GM12872 (cell line): Measurements from ENCODE around the gene PRKCE.

Experiments
- TF ChIP-seq, protein P1 (sequence below): IDR thresholded peaks from 3 replicates; pipeline ENCODE4 v1.5.1; 2011; ENCODE audit warnings: low read depth, mild to moderate bottlenecking, low read length, moderate library complexity; ENCODE audit not compliant: insufficient read depth

The PRKCE gene

DNA sequence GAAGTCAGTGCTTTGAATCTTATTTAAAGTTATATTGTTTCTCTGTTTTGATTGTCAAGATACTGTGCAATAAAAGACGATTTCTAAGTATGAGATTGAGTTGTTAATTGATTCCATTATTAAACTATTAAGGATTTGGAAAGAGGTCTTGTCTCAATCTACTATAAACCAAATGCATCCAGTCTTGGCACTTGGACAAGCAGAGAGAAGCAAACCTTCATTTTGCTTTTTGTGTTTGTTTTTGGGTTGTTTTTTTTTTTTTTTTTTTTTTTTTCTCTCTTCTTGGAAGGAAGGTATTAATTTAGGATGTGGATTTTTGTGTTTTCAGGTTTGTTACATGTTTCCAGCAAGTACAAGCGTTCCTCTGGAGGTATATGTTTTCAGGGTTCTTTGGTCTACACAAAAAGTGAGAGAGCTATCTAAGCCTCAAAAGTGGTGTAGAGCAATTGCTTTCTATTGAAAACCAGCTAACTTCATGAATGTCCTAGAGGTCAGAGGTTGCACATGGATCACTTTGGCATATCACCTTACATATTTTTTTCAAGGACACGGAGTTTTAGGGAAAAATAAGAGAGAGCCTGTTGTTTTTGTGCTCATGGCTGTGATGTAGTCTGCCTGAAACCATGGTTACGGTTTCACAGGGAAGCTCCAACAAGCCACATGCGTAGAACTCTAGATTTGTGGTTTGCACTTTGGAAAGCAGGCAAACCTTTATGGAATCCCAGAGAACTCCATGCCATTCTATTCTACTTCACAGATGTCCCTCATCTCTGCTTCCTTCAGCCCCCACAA, 1.8 kb downstream of the PRKCE start:
- TF ChIP-seq, protein P1, sequence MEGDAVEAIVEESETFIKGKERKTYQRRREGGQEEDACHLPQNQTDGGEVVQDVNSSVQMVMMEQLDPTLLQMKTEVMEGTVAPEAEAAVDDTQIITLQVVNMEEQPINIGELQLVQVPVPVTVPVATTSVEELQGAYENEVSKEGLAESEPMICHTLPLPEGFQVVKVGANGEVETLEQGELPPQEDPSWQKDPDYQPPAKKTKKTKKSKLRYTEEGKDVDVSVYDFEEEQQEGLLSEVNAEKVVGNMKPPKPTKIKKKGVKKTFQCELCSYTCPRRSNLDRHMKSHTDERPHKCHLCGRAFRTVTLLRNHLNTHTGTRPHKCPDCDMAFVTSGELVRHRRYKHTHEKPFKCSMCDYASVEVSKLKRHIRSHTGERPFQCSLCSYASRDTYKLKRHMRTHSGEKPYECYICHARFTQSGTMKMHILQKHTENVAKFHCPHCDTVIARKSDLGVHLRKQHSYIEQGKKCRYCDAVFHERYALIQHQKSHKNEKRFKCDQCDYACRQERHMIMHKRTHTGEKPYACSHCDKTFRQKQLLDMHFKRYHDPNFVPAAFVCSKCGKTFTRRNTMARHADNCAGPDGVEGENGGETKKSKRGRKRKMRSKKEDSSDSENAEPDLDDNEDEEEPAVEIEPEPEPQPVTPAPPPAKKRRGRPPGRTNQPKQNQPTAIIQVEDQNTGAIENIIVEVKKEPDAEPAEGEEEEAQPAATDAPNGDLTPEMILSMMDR: no peak

DNA sequence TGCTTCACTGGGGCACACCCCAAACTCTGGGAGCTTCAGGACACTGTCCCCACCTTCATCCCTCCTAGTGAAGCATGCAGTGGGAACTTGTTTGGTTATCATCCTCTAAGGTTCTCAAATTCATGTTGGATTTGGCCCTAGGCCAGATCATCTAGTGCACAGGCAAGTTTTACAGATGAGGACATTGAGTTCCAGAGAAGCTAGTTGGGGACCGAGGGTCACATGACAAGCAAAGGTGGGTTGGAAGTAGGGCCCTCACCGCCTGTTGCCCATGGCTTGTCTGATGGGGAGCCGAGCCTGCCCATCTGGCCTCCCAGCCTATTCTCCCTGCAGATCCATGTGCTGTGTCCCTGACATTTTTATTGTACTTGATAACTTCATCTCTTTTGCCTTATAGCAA, 2.8 kb downstream of the PRKCE start:
- TF ChIP-seq, protein P1: no peak

DNA sequence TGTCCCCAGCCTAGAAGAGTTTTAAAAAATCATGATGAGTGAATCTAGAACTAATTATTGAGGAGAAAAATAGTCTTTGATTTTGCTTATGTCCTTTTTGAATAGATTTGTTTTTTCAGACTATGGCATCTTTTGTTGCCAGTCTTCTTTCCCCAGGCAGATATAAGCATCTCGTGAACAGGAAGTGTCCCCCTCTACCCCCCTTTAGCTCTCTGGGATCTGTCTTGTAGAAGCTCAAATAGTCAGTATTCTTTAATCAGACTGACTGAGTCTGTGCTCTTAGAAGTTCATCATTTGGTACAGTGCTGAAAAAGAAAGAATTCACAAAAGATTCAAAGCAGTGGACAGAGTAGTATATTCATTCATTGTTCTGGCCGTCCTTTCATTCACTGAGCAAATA, 10.4 kb downstream of the PRKCE start:
- TF ChIP-seq, protein P1: no peak

DNA sequence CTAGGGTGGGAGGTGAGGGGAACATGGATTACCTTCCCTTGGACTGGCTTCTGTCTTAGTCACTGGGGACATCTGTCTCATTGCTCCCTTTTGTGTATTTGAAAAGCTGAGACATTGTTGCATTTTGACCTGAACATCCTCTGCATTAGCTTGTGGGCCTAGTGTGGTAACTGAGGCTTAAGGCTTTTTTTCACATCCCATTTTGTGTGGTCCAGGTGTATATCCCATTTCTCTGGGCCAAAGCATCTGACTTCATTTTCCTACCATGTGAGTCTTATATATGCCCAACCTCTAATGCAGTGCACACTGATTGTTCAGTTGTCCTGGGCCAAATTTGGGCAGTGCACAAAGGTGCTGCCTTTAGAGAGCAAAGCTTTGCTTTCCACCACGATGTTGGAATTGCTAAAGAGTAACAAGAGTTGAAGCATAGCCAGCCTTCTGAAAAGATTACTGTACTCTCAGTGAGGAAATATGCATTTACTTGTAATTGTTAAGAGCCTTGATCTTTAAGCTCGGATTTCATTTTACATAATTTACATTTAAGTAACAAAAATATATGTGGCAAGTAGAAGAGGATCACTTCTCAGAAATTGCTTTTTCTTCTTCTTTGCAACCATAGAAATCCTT, 13.3 kb downstream of the PRKCE start:
- TF ChIP-seq, protein P1: no peak

DNA sequence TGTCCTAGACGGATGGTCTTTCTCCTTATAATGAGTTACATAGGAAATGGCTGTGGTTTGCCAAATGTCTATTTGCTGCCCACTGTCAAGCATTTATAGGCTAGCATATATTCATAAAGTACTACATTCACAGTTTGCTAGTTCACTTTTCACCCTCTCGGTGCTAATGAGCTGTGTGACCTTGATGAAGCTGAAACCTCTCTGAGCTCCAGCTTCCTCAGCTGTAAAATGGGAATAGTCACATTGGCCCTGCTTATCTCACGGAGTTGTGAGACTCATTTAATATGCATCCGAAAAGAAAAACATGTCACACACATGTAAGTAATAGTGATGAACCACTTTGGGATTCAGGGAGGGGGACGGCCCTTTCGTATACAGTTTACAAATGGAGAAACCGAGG, 17.0 kb downstream of the PRKCE start:
- TF ChIP-seq, protein P1: no peak

DNA sequence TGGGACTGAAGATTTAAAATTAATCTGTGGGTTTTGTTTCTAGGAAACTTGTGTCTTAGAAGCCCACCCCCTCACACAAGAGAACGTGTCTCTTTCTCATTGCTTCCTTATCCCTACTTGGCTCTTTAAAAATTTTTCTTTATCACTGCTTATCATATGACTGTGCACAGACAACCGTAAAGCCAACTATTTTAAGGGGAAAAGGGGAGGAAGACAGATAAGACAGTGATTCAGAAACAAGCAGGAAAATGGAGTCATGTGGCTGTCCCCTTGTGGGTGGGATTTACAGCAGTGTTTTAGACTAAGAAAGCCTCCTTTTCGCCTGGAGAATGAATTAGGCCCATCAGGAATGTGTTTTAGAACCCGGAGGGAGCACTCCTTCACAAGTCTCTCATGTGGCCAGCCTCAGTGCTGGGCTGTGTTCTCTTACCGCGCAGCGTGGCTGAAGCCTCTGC, 17.6 kb downstream of the PRKCE start:
- TF ChIP-seq, protein P1: no peak

DNA sequence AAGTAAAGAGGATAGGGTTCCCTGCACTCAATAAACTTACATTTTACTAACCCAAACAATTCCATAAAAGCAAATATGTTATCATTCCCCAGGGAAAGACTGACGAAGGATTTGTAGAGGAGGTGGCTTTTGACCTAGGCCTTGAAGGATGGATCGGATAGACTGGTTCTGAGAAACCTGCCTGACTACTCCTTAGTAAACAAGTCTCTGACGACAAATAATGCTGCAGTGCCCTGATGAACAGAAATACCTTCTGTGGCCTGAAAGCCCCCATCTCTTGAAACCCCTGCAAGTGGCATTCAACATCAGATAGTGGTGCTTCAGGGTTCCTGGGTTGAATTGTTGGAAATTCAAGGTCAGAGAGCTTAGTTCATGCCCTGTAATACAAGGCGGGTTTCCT, 19.2 kb downstream of the PRKCE start:
- TF ChIP-seq, protein P1: no peak
